AG04450 (cell line): ENCODE data around the gene CCNC. TPM values are rescaled to one million over a fixed set of nuclear protein-coding genes. Genes with fewer than 3 reads are reported as not detected.

Experiments used
- CTCF ChIA-PET: fragments of 300-600, 350-600 bp; formaldehyde crosslinking; extraction: SDS; loops from one replicate; lab custom pipeline; 2022; ENCODE audit warnings: antibody characterized with exemption, inconsistent platforms; lab: Charles Lee
- POLR2A ChIA-PET: fragments of 350-600 bp; formaldehyde crosslinking; extraction: SDS; loops from one replicate; lab custom pipeline; 2021; ENCODE audit warnings: antibody characterized with exemption, inconsistent platforms; lab: Yijun Ruan, JAX
- DNase-seq: peaks from one replicate; pipeline ENCODE4 v3.0.0-alpha.2; 2011; ENCODE audit warnings: low read depth, low spot score
- H3K27ac ChIP-seq: one replicate; pipeline ENCODE4 v1.5.1; 2012; ENCODE audit warnings: low read depth, low read length, control low read depth
- H3K27me3 ChIP-seq: one replicate; pipeline ENCODE4 v1.6.0; 2012; ENCODE audit warnings: low read length; ENCODE audit not compliant: control insufficient read depth, insufficient read depth
- H3K4me3 ChIP-seq: 2 replicates; pipeline ENCODE4 v1.5.1; 2011; ENCODE audit warnings: mild to moderate bottlenecking, low read depth, low read length, control low read depth
- H3K9me3 ChIP-seq: 2 replicates; pipeline ENCODE4 v1.5.1; 2012; ENCODE audit warnings: low read length; ENCODE audit not compliant: control insufficient read depth, insufficient read depth
- polyA plus RNA-seq: library from polyadenylated mRNA; depleted of rRNA; stranded (reverse); fragments of >200 nt; gene quantifications from 2 replicates; pipeline ENCODE4 v1.2.3, GENCODE V29; 2011
- TF ChIP-seq, protein P1 (sequence below): IDR thresholded peaks from 2 replicates; pipeline ENCODE4 v1.5.1; 2011; ENCODE audit warnings: low read depth, low read length, control low read depth, inconsistent platforms

The CCNC gene
- polyA plus RNA-seq, 1 experiment = 68.4 TPM

- ChIA-PET CTCF (interaction anchor here (0.6 to 0.9 kb wide), 8 partner anchors 12 to 1121 kb away, joined by 3 to 5 read pairs (median 3); no protein-coding TSS in a partner anchor), POLR2A (no interaction called here)
- H3K9me3 ChIP-seq = peaks cover 7% of the 10 kb centered on the region
- DNase-seq = no peak
- peak overlapping the region; percentile 31; the same call in 1 of the 2 replicates for H3K4me3 ChIP-seq
- TF ChIP-seq, protein P1, sequence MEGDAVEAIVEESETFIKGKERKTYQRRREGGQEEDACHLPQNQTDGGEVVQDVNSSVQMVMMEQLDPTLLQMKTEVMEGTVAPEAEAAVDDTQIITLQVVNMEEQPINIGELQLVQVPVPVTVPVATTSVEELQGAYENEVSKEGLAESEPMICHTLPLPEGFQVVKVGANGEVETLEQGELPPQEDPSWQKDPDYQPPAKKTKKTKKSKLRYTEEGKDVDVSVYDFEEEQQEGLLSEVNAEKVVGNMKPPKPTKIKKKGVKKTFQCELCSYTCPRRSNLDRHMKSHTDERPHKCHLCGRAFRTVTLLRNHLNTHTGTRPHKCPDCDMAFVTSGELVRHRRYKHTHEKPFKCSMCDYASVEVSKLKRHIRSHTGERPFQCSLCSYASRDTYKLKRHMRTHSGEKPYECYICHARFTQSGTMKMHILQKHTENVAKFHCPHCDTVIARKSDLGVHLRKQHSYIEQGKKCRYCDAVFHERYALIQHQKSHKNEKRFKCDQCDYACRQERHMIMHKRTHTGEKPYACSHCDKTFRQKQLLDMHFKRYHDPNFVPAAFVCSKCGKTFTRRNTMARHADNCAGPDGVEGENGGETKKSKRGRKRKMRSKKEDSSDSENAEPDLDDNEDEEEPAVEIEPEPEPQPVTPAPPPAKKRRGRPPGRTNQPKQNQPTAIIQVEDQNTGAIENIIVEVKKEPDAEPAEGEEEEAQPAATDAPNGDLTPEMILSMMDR = peak; percentile 51; the same call in 1 of the 2 replicates
- H3K27me3 ChIP-seq = peaks cover 93% of the 10 kb centered on the region
- no peak overlapping the region for H3K27ac ChIP-seq
Observed at GRCh38 chr6:99613409-99613704, 44.9 kb upstream of the CCNC start.

DNA sequence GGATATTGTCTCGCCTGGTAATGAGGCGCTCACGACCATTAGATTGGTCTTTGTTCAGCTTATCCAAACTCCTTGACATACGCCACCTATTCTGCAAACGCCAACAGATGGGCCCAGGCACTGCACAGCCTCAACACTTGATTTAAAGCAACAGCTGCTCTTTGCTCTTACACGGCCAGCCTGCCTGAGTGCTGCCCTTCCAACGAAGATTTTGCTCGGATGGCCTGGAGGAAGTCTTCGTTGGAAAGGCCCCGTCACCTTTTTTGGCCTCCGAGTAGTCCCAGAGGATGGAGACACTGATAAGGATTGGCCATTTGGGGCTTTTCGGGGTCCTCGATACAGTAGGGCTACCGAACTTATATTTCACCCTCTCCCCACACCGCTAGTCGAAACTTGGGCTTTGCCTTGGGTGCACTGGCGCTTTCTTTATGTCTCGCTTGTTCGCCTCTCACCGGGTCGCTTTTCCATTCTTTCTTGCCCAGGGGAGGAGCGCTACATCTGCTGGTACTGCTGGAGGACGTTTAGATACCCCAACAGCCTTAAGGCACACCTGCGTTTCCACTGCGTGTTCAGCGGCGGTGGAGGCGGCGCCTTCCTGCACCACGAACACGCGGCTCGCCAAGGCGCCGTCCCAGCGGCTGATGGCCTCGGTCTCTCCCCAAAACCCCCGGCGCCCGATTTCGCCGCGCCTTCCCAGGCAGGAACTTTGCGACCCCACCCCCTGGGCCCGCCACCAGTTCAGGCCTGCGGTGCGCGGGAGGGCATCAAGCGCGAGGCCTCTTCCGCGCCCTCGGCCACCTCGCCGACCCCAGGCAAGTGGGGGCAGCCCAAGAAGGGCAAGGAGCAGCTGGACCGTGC, 44.3 kb upstream of the CCNC start:
- Histone ChIP-seq H3K9me3 (peaks cover 6% of the 10 kb centered on the region; the same call in 1 of the 2 replicates), H3K4me3 (peak overlapping the region; percentile 31; the same call in 1 of the 2 replicates), H3K27me3 (peaks cover 93% of the 10 kb centered on the region), H3K27ac (no peak overlapping the region)
- ChIA-PET POLR2A (interaction anchor here (1.1 kb wide), 1 partner anchor 44 kb away, joined by 3 read pairs; the partner anchor contains the start of gene CCNC), CTCF (interaction anchor here (0.6 to 1.1 kb wide), 9 partner anchors 12 to 1122 kb away, joined by 3 to 5 read pairs (median 3); no protein-coding TSS in a partner anchor)
- TF ChIP-seq, protein P1 = no peak
- DNase-seq = no peak

- H3K9me3 ChIP-seq = peaks cover 6% of the 10 kb centered on the region; the same call in 1 of the 2 replicates
- H3K27ac ChIP-seq = no peak overlapping the region
- H3K27me3 ChIP-seq = peaks cover 93% of the 10 kb centered on the region
- no peak overlapping the region for H3K4me3 ChIP-seq
- TF ChIP-seq, protein P1 = no peak
- ChIA-PET CTCF (interaction anchor here (1.4 kb wide), 1 partner anchor 135 kb away, joined by 4 read pairs; no protein-coding TSS in a partner anchor), POLR2A (interaction anchor here (0.6 kb wide), 1 partner anchor 155 kb away, joined by 11 read pairs; no protein-coding TSS in a partner anchor)
- DNase-seq = no peak
Observed at GRCh38 chr6:99611148-99611547, 42.7 kb upstream of the CCNC start.

- CTCF ChIA-PET = interaction anchor here (1.4 kb wide), 1 partner anchor 136 kb away, joined by 4 read pairs; no protein-coding TSS in a partner anchor
- no peak for DNase-seq
- POLR2A ChIA-PET = no interaction called here
Observed at GRCh38 chr6:99609905-99610489, 41.5 kb upstream of the CCNC start.

More at GRCh38 chr6:99609905-99610489, 41.5 kb upstream of the CCNC start:
- H3K9me3 ChIP-seq = peaks cover 9% of the 10 kb centered on the region; the same call in 1 of the 2 replicates
- H3K27me3 ChIP-seq = peaks cover 93% of the 10 kb centered on the region
- TF ChIP-seq, protein P1 = no peak
- H3K4me3 ChIP-seq = no peak overlapping the region
- H3K27ac ChIP-seq = no peak overlapping the region
